Inflammatory macrophage (primary cell): ENCODE results near the gene RAB30.

Experiments
- DNase-seq, 2 donors: peaks; one replicate each; pipeline ENCODE4 v3.0.0-alpha.2; 2020 to 2022

Gene RAB30

GRCh38 chr11:82942376-82942775 is 129.3 kb downstream of the RAB30 start:
- no peak for DNase-seq

GRCh38 chr11:82939456-82939855 is 132.2 kb downstream of the RAB30 start:
- no peak for DNase-seq

GRCh38 chr11:82937554-82937953 is 134.1 kb downstream of the RAB30 start:
- DNase-seq: no peak

- no peak for DNase-seq
These were observed 135.4 kb downstream of the RAB30 start for GRCh38 chr11:82936261-82936660.

- no peak for DNase-seq
These were observed 139.1 kb downstream of the RAB30 start for GRCh38 chr11:82932564-82932963.

- no peak for DNase-seq
These were observed 141.0 kb downstream of the RAB30 start for GRCh38 chr11:82930734-82931133.

GRCh38 chr11:82930229-82930628 is 141.5 kb downstream of the RAB30 start:
- DNase-seq: no peak

GRCh38 chr11:82929121-82929520 is 142.6 kb downstream of the RAB30 start:
- no peak for DNase-seq

- peak; percentile 49 to 51 for DNase-seq
These were observed 144.3 kb downstream of the RAB30 start for GRCh38 chr11:82927264-82927880.

GRCh38 chr11:82924522-82925224 is 147.0 kb downstream of the RAB30 start:
- no peak for DNase-seq
